ENCODE data around the gene GMCL1. TPM values are rescaled to one million over a fixed set of nuclear protein-coding genes. Genes with fewer than 3 reads are reported as not detected.
"Not testable (repeated sequence)": the region's sequence is repeated elsewhere in the genome, so short reads cannot be mapped to it uniquely, and the experiment has no call there.

GMCL1 gene
- total and polyA plus RNA-seq, 9 donors = 7.5 to 13.2 (median 9.9) TPM

- 0% methylated on average over 1 of the region's 7 CpGs for WGBS (ENCODE audit: insufficient coverage)
- Histone ChIP-seq H3K27me3 (ENCODE audit: control insufficient read depth, insufficient read depth, low read length) (no peaks in the 10 kb centered on the region), H3K9me3 (replicated peaks; ENCODE audit: control insufficient read depth, low read depth, low read length) (no peaks in the 10 kb centered on the region), H3K4me1 (ENCODE audit: control insufficient read depth, insufficient read depth, low read length) (peaks cover 16% of the 10 kb centered on the region), H3K4me3 (ENCODE audit: low read length) (peak overlapping the region; percentile 93), H3K36me3 (ENCODE audit: control insufficient read depth, insufficient read depth, low read length) (peaks cover 2% of the 10 kb centered on the region), H3K27ac (ENCODE audit: low read length) (peak overlapping the region; percentile 100)
- DNase-seq = no peak
These were observed 563 bp upstream of the GMCL1 start for GRCh38 chr2:69828938-69829255.

- Histone ChIP-seq H3K27me3 (ENCODE audit: control insufficient read depth, insufficient read depth, low read length) (no peaks in the 10 kb centered on the region), H3K27ac (ENCODE audit: low read length) (peak overlapping the region; percentile 78), H3K4me1 (ENCODE audit: control insufficient read depth, insufficient read depth, low read length) (peaks cover 16% of the 10 kb centered on the region), H3K36me3 (ENCODE audit: control insufficient read depth, insufficient read depth, low read length) (peaks cover 2% of the 10 kb centered on the region), H3K9me3 (replicated peaks; ENCODE audit: control insufficient read depth, low read depth, low read length) (no peaks in the 10 kb centered on the region), H3K4me3 (ENCODE audit: low read length) (peak overlapping the region; percentile 93)
- under 1% methylated on average over 39 of the region's 45 CpGs for WGBS (ENCODE audit: insufficient coverage)
- DNase-seq = peak; percentile 41
These were observed 815 bp downstream of the GMCL1 start for GRCh38 chr2:69830045-69830905.

- not testable (repeated sequence) for H3K27me3 ChIP-seq (ENCODE audit: control insufficient read depth, insufficient read depth, low read length); H3K9me3 ChIP-seq (replicated peaks; ENCODE audit: control insufficient read depth, low read depth, low read length); H3K27ac ChIP-seq (ENCODE audit: low read length); H3K36me3 ChIP-seq (ENCODE audit: control insufficient read depth, insufficient read depth, low read length); DNase-seq
- peaks cover 16% of the 10 kb centered on the region for H3K4me1 ChIP-seq (ENCODE audit: control insufficient read depth, insufficient read depth, low read length)
- peak overlapping the region; percentile 93 for H3K4me3 ChIP-seq (ENCODE audit: low read length)
- WGBS (ENCODE audit: insufficient coverage) = 40% methylated on average over 1 of the region's 13 CpGs
These were observed 1.4 kb downstream of the GMCL1 start for GRCh38 chr2:69830906-69831241.

- WGBS (ENCODE audit: insufficient coverage) = 67% methylated on average over 1 of the region's 6 CpGs
- Histone ChIP-seq H3K4me1 (ENCODE audit: control insufficient read depth, insufficient read depth, low read length) (peaks cover 16% of the 10 kb centered on the region), H3K4me3 (ENCODE audit: low read length) (no peak overlapping the region), H3K27me3 (ENCODE audit: control insufficient read depth, insufficient read depth, low read length) (no peaks in the 10 kb centered on the region), H3K9me3 (replicated peaks; ENCODE audit: control insufficient read depth, low read depth, low read length) (no peaks in the 10 kb centered on the region), H3K27ac (ENCODE audit: low read length) (no peak overlapping the region), H3K36me3 (ENCODE audit: control insufficient read depth, insufficient read depth, low read length) (peaks cover 2% of the 10 kb centered on the region)
- DNase-seq = no peak
These were observed 2.0 kb downstream of the GMCL1 start for GRCh38 chr2:69831354-69831905.

- Histone ChIP-seq H3K36me3 (ENCODE audit: control insufficient read depth, insufficient read depth, low read length) (peaks cover 2% of the 10 kb centered on the region), H3K27me3 (ENCODE audit: control insufficient read depth, insufficient read depth, low read length) (no peaks in the 10 kb centered on the region), H3K4me3 (ENCODE audit: low read length) (no peak overlapping the region), H3K9me3 (replicated peaks; ENCODE audit: control insufficient read depth, low read depth, low read length) (no peaks in the 10 kb centered on the region), H3K4me1 (ENCODE audit: control insufficient read depth, insufficient read depth, low read length) (peaks cover 13% of the 10 kb centered on the region), H3K27ac (ENCODE audit: low read length) (no peak overlapping the region)
- DNase-seq = no peak
- WGBS (ENCODE audit: insufficient coverage) = no CpG with 5 or more reads among the region's 3 CpGs
These were observed 4.3 kb downstream of the GMCL1 start for GRCh38 chr2:69833752-69834151.

- peaks cover 10% of the 10 kb centered on the region for H3K4me1 ChIP-seq (ENCODE audit: control insufficient read depth, insufficient read depth, low read length)
These were observed 6.2 kb downstream of the GMCL1 start for GRCh38 chr2:69835666-69836065.

GRCh38 chr2:69836316-69836715 is 6.9 kb downstream of the GMCL1 start:
- WGBS (ENCODE audit: insufficient coverage) = no CpG with 5 or more reads among the region's 5 CpGs
- H3K36me3 ChIP-seq (ENCODE audit: control insufficient read depth, insufficient read depth, low read length) = peaks cover 6% of the 10 kb centered on the region

More at GRCh38 chr2:69835666-69836065, 6.2 kb downstream of the GMCL1 start:
- Histone ChIP-seq H3K27ac (ENCODE audit: low read length) (no peak overlapping the region), H3K36me3 (ENCODE audit: control insufficient read depth, insufficient read depth, low read length) (peaks cover 6% of the 10 kb centered on the region), H3K27me3 (ENCODE audit: control insufficient read depth, insufficient read depth, low read length) (no peaks in the 10 kb centered on the region), H3K4me3 (ENCODE audit: low read length) (no peak overlapping the region), H3K9me3 (replicated peaks; ENCODE audit: control insufficient read depth, low read depth, low read length) (no peaks in the 10 kb centered on the region)
- WGBS (ENCODE audit: insufficient coverage) = no CpG with 5 or more reads among the region's 2 CpGs
- DNase-seq = no peak

GRCh38 chr2:69837533-69837932 is 8.1 kb downstream of the GMCL1 start:
- H3K27ac ChIP-seq (ENCODE audit: low read length) = no peak overlapping the region
- peaks cover 6% of the 10 kb centered on the region for H3K36me3 ChIP-seq (ENCODE audit: control insufficient read depth, insufficient read depth, low read length)
- H3K4me1 ChIP-seq (ENCODE audit: control insufficient read depth, insufficient read depth, low read length) = no peaks in the 10 kb centered on the region
- no CpG with 5 or more reads among the region's 2 CpGs for WGBS (ENCODE audit: insufficient coverage)
- H3K9me3 ChIP-seq (replicated peaks; ENCODE audit: control insufficient read depth, low read depth, low read length) = no peaks in the 10 kb centered on the region
- H3K27me3 ChIP-seq (ENCODE audit: control insufficient read depth, insufficient read depth, low read length) = no peaks in the 10 kb centered on the region
- DNase-seq = no peak
- H3K4me3 ChIP-seq (ENCODE audit: low read length) = no peak overlapping the region

More at GRCh38 chr2:69836316-69836715, 6.9 kb downstream of the GMCL1 start:
- Histone ChIP-seq H3K4me3 (ENCODE audit: low read length) (no peak overlapping the region), H3K9me3 (replicated peaks; ENCODE audit: control insufficient read depth, low read depth, low read length) (no peaks in the 10 kb centered on the region), H3K4me1 (ENCODE audit: control insufficient read depth, insufficient read depth, low read length) (peaks cover 6% of the 10 kb centered on the region), H3K27ac (ENCODE audit: low read length) (no peak overlapping the region), H3K27me3 (ENCODE audit: control insufficient read depth, insufficient read depth, low read length) (no peaks in the 10 kb centered on the region)
- no peak for DNase-seq

GRCh38 chr2:69843993-69844392 is 14.5 kb downstream of the GMCL1 start:
- no peaks in the 10 kb centered on the region for H3K27me3 ChIP-seq (ENCODE audit: control insufficient read depth, insufficient read depth, low read length)
- peaks cover 24% of the 10 kb centered on the region for H3K36me3 ChIP-seq (ENCODE audit: control insufficient read depth, insufficient read depth, low read length)
- H3K27ac ChIP-seq (ENCODE audit: low read length) = no peak overlapping the region
- H3K4me3 ChIP-seq (ENCODE audit: low read length) = no peak overlapping the region
- H3K4me1 ChIP-seq (ENCODE audit: control insufficient read depth, insufficient read depth, low read length) = no peaks in the 10 kb centered on the region
- no peak for DNase-seq
- H3K9me3 ChIP-seq (replicated peaks; ENCODE audit: control insufficient read depth, low read depth, low read length) = no peaks in the 10 kb centered on the region

GRCh38 chr2:69844560-69844959 is 15.1 kb downstream of the GMCL1 start:
- Histone ChIP-seq H3K27ac (ENCODE audit: low read length) (no peak overlapping the region), H3K9me3 (replicated peaks; ENCODE audit: control insufficient read depth, low read depth, low read length) (no peaks in the 10 kb centered on the region), H3K4me1 (ENCODE audit: control insufficient read depth, insufficient read depth, low read length) (no peaks in the 10 kb centered on the region), H3K36me3 (ENCODE audit: control insufficient read depth, insufficient read depth, low read length) (peaks cover 24% of the 10 kb centered on the region), H3K4me3 (ENCODE audit: low read length) (no peak overlapping the region), H3K27me3 (ENCODE audit: control insufficient read depth, insufficient read depth, low read length) (no peaks in the 10 kb centered on the region)
- WGBS (ENCODE audit: insufficient coverage) = 94% methylated on average over 2 of the region's 3 CpGs
- no peak for DNase-seq
